ENCODE data around the gene EXOC6B. TPM values are rescaled to one million over a fixed set of nuclear protein-coding genes. Genes with fewer than 3 reads are reported as not detected.

The EXOC6B gene
- total and polyA plus RNA-seq, 2 experiments from 2014 or later: 8.9 to 18.3 TPM

- H3K27me3 ChIP-seq (replicated peaks; ENCODE audit: insufficient read depth): no peaks in the 10 kb centered on the region
- no peak overlapping the region for H3K4me3 ChIP-seq
- H3F3A ChIP-seq (ENCODE audit: insufficient read depth): no peaks in the 10 kb centered on the region
- no peaks in the 10 kb centered on the region for H3K9me2 ChIP-seq (ENCODE audit: insufficient read depth)
- H3K27ac ChIP-seq: no peak overlapping the region
- H3K4me2 ChIP-seq (ENCODE audit: unreplicated experiment): no peak overlapping the region
- DNase-seq: no peak
- H3K4me1 ChIP-seq (ENCODE audit: insufficient read depth): no peaks in the 10 kb centered on the region
- TF ChIP-seq EZH2phosphoT487 (IDR thresholded peaks at IDR 0.05; ENCODE audit: insufficient read depth, low read depth) (no peak), EZH2 (IDR thresholded peaks at IDR 0.05; ENCODE audit: insufficient read depth, poor library complexity, severe bottlenecking) (no peak)
- H4K20me1 ChIP-seq (ENCODE audit: insufficient read depth): no peaks in the 10 kb centered on the region
- H2AFZ ChIP-seq: no peak overlapping the region
- no peak overlapping the region for H3K9ac ChIP-seq
- in situ Hi-C loops (cut with MboI): no loop called here
- peaks cover 5% of the 10 kb centered on the region; the same call in 1 of the 2 replicates for H3K36me3 ChIP-seq (ENCODE audit: low read depth)
- no peaks in the 10 kb centered on the region for H3K79me2 ChIP-seq (ENCODE audit: insufficient read depth)
- no peaks in the 10 kb centered on the region for H3K9me3 ChIP-seq (ENCODE audit: low read depth)
Measured at GRCh38 chr2:72332720-72333119, 493.1 kb downstream of the EXOC6B start.

DNA sequence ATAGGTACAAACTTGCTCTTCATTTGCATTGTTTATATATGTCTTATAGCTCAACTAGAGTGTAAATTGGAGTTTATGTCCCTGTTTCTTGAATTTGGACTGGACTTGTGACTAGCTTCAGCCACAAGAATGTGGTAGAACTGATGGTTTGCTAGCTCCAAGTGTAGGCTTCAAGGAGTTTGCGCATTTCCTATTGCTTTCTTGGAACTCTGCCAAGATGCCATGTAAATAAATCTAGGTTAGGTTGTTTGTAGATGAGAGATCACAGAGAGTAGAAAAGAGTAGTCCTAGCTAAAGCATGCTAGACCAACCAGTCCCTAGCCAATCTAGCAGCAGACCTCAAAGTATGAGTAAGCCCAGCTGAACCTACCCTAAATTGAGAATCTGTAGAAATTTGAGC, 495.2 kb downstream of the EXOC6B start:
- no peaks in the 10 kb centered on the region for H3F3A ChIP-seq (ENCODE audit: insufficient read depth)
- H3K9me2 ChIP-seq (ENCODE audit: insufficient read depth): no peaks in the 10 kb centered on the region
- in situ Hi-C loops (cut with MboI): no loop called here
- H3K36me3 ChIP-seq (ENCODE audit: low read depth): peaks cover 5% of the 10 kb centered on the region; the same call in 1 of the 2 replicates
- no peaks in the 10 kb centered on the region for H3K27me3 ChIP-seq (replicated peaks; ENCODE audit: insufficient read depth)
- no peak for TF ChIP-seq EZH2 (IDR thresholded peaks at IDR 0.05; ENCODE audit: insufficient read depth, poor library complexity, severe bottlenecking)
- no peak for TF ChIP-seq EZH2phosphoT487 (IDR thresholded peaks at IDR 0.05; ENCODE audit: insufficient read depth, low read depth)
- WGBS, 2 experiments (ENCODE audit: low coverage in 1 of 2, low lambda C conversion rate in 2 of 2, missing lambda C conversion rate in 2 of 2): 100% methylated on average over 1 of the region's 1 CpG
- no peak overlapping the region for H3K4me2 ChIP-seq (ENCODE audit: unreplicated experiment)
- DNase-seq: no peak
- H2AFZ ChIP-seq: no peak overlapping the region
- H3K27ac ChIP-seq: no peak overlapping the region
- no peaks in the 10 kb centered on the region for H4K20me1 ChIP-seq (ENCODE audit: insufficient read depth)
- no peak overlapping the region for H3K4me3 ChIP-seq
- H3K4me1 ChIP-seq (ENCODE audit: insufficient read depth): no peaks in the 10 kb centered on the region
- H3K9me3 ChIP-seq (ENCODE audit: low read depth): no peaks in the 10 kb centered on the region
- H3K9ac ChIP-seq: no peak overlapping the region
- H3K79me2 ChIP-seq (ENCODE audit: insufficient read depth): no peaks in the 10 kb centered on the region

- WGBS, 2 experiments (ENCODE audit: low coverage in 1 of 2, low lambda C conversion rate in 2 of 2, missing lambda C conversion rate in 2 of 2): 83 to 90% methylated on average over 3 of the region's 3 CpGs
- Histone ChIP-seq H3K4me2 (ENCODE audit: unreplicated experiment) (no peak overlapping the region), H3K36me3 (ENCODE audit: low read depth) (peaks cover 4% of the 10 kb centered on the region; the same call in 1 of the 2 replicates), H3K9me3 (ENCODE audit: low read depth) (no peaks in the 10 kb centered on the region), H3K27ac (no peak overlapping the region), H3K79me2 (ENCODE audit: insufficient read depth) (no peaks in the 10 kb centered on the region), H3K4me3 (no peak overlapping the region), H3K4me1 (ENCODE audit: insufficient read depth) (no peaks in the 10 kb centered on the region), H3K9ac (no peak overlapping the region), H4K20me1 (ENCODE audit: insufficient read depth) (no peaks in the 10 kb centered on the region), H3F3A (ENCODE audit: insufficient read depth) (no peaks in the 10 kb centered on the region), H3K9me2 (ENCODE audit: insufficient read depth) (no peaks in the 10 kb centered on the region), H2AFZ (no peak overlapping the region), H3K27me3 (replicated peaks; ENCODE audit: insufficient read depth) (no peaks in the 10 kb centered on the region)
- TF ChIP-seq EZH2 (IDR thresholded peaks at IDR 0.05; ENCODE audit: insufficient read depth, poor library complexity, severe bottlenecking): no peak
- TF ChIP-seq EZH2phosphoT487 (IDR thresholded peaks at IDR 0.05; ENCODE audit: insufficient read depth, low read depth): no peak
- peak; percentile 33 for DNase-seq
- in situ Hi-C loops (cut with MboI): no loop called here
Measured at GRCh38 chr2:72326759-72327158, 499.1 kb downstream of the EXOC6B start.

GRCh38 chr2:72325592-72326422, 500.0 kb downstream of the EXOC6B start:
- in situ Hi-C loops (cut with MboI): no loop called here
- H3K36me3 ChIP-seq (ENCODE audit: low read depth): no peaks in the 10 kb centered on the region
- H3K9me2 ChIP-seq (ENCODE audit: insufficient read depth): no peaks in the 10 kb centered on the region
- no peaks in the 10 kb centered on the region for H3K79me2 ChIP-seq (ENCODE audit: insufficient read depth)
- peak; percentile 41 for DNase-seq
- no peak overlapping the region for H3K9ac ChIP-seq
- H3K27me3 ChIP-seq (replicated peaks; ENCODE audit: insufficient read depth): no peaks in the 10 kb centered on the region
- TF ChIP-seq EZH2phosphoT487 (IDR thresholded peaks at IDR 0.05; ENCODE audit: insufficient read depth, low read depth) (no peak), EZH2 (IDR thresholded peaks at IDR 0.05; ENCODE audit: insufficient read depth, poor library complexity, severe bottlenecking) (no peak)
- no peak overlapping the region for H3K4me3 ChIP-seq
- H2AFZ ChIP-seq: no peak overlapping the region
- H3K9me3 ChIP-seq (ENCODE audit: low read depth): no peaks in the 10 kb centered on the region
- no peaks in the 10 kb centered on the region for H4K20me1 ChIP-seq (ENCODE audit: insufficient read depth)
- H3K4me2 ChIP-seq (ENCODE audit: unreplicated experiment): no peak overlapping the region
- H3F3A ChIP-seq (ENCODE audit: insufficient read depth): no peaks in the 10 kb centered on the region
- no peaks in the 10 kb centered on the region for H3K4me1 ChIP-seq (ENCODE audit: insufficient read depth)
- 58 to 63% methylated on average over 8 of the region's 8 CpGs for WGBS, 2 experiments (ENCODE audit: low coverage in 1 of 2, low lambda C conversion rate in 2 of 2, missing lambda C conversion rate in 2 of 2)
- no peak overlapping the region for H3K27ac ChIP-seq
